GM18867 (cell line): Measurements from ENCODE around the gene CERT1.
A peak's percentile ranks its signal among the peaks of the same experiment; 100 is the strongest.
"Not testable (repeated sequence)": the region's sequence is repeated elsewhere in the genome, so short reads cannot be mapped to it uniquely, and the experiment has no call there.

Source experiments
- ATAC-seq: cut with Tn5 transposase; IDR thresholded peaks from one replicate; pipeline ENCODE4 v1.9.1; 2021; ENCODE audit warnings: mild to moderate bottlenecking, moderate library complexity; ENCODE audit not compliant: unreplicated experiment

The CERT1 gene

DNA sequence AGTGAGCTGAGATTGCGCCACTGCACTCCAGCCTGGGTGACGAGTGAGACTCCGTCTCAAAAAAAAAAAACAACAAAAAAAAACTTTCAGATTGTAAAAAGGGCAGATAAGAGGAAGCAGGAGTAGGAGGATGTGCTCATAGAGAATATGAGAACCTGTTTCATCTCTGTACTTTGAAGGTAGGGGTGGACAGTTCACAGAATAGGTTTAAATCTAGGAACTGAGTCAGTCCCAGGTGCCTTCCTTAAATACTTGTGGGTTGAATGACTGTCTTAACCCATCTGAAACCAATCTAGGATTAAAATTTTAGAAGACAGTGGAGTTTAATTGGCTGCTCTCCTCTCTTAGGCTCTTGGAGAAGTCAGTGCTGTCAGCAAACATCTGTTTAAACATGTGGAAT lies 12.6 kb upstream of the CERT1 start:
- peak; percentile 93 for ATAC-seq

- no peak for ATAC-seq
Measured at GRCh38 chr5:75523275-75523674, 11.8 kb upstream of the CERT1 start.

DNA sequence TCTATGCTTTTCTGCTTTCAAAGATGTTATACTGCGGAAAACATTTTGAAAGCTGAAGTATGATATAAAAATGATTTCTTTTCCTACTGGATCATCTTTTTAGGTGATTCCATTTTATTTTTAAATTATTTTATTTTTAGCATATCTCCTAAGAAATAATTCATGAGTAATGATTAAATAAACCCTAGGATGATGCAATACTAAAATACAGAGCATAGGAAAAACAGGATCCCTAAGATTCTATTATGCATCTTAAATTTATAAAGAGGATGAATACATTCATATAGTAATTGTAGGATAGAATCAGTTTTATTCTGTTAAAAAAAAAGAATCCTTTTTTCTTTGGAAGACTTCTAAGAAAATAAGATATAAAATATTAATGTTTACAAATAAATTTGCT lies 11.1 kb upstream of the CERT1 start:
- no peak for ATAC-seq

GRCh38 chr5:75522025-75522424 lies 10.6 kb upstream of the CERT1 start:
- no peak for ATAC-seq

- no peak for ATAC-seq
Measured at GRCh38 chr5:75521195-75521594, 9.8 kb upstream of the CERT1 start.

DNA sequence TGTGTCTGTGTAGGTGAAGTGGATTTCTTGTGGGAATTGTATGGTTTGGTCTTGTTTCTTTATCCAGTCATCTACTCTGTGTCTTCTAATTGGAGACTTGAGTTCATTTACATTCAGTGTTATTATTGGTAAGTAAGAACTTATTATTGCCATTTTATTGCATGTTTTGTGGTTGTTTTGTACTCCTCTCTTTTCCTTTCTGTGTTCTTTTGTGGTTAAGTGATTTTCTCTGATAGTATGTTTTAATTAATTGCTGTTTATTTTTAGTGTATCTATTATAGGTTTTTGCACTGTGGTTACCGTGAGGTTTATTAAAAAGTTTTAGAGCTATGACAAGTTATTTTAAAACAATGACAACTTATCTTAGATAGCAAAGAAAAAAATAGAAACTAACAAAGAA lies 8.3 kb upstream of the CERT1 start:
- ATAC-seq: no peak

- ATAC-seq: no peak
Measured at GRCh38 chr5:75514323-75514722, 2.9 kb upstream of the CERT1 start.

- no peak for ATAC-seq
Measured at GRCh38 chr5:75513841-75514240, 2.4 kb upstream of the CERT1 start.

- no peak for ATAC-seq
Measured at GRCh38 chr5:75512383-75513074, 1.1 kb upstream of the CERT1 start.

DNA sequence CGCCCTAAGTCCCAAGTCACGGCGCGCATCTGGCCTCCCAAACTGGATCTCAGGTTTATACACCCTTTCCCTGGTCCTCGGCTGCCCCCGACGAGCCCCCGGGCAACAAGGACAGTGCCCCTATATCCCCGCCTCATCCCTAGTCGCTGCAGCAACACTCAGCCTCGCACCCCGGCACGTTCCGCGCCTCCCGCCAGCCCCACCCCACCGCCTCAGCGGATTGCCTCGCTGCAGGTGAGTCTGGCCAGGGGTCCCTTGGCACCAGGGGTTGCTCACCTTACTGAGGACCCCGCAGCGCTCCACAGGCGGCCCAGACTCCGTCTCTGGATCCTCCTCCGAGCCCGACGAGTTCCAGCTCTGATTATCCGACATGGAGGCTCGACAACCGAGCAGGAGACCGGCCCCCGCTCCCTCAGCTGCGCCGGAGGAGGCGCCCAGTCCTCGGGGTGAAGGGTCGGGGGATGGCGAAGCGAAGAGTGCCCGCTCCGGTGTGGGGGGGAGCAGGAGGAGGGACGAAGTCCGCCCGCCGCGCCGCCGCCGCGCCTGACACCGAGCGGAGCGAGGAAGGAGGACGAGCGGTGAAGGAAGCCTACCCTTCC lies 494 bp downstream of the CERT1 start:
- peak; percentile 31 for ATAC-seq

- ATAC-seq: peak; percentile 3
Measured at GRCh38 chr5:75510417-75510835, 1.0 kb downstream of the CERT1 start.

GRCh38 chr5:75509956-75510355 lies 1.5 kb downstream of the CERT1 start:
- no peak for ATAC-seq

DNA sequence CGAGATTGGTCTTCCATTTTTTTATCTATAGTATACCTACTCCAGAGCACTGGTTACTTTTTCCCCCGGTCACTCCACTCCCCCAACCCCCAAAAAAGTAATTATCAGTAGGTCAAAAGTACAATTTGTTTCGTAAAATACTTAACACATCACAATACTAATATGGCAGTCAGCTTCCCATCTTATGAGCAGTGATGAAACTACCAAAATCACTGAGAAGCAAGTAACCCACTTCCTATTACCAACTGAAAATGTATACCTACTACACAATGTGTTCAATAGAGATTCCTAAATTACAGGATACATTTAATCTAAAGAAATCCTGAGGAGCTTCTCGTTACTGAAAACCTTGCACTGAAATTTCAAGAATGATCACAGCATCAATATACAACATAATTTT lies 1.9 kb downstream of the CERT1 start:
- no peak for ATAC-seq

- no peak for ATAC-seq
Measured at GRCh38 chr5:75507841-75508240, 3.6 kb downstream of the CERT1 start.

DNA sequence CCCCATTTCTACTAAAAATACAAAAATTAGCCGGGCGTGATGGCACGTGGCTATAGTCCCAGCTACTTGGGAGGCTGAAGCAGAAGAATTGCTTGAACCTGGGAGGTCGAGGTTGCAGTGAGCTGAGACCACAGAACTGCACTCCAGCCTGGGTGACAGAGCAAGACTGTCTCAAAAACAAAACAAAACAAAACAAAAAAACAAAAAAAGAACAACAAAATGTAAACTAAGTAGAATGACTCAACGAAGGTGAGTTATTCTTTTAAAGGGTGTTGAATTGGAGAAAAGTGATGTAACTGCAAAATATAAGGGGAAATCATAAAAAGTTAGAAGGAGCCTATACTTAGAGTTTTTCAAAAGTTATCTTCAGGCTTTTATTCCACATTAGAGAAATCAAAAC lies 6.3 kb downstream of the CERT1 start:
- ATAC-seq: not testable (repeated sequence)

- not testable (repeated sequence) for ATAC-seq
Measured at GRCh38 chr5:75498875-75499274, 12.6 kb downstream of the CERT1 start.

GRCh38 chr5:75498208-75498777 lies 13.1 kb downstream of the CERT1 start:
- ATAC-seq: no peak

GRCh38 chr5:75496026-75496425 lies 15.4 kb downstream of the CERT1 start:
- no peak for ATAC-seq

GRCh38 chr5:75491621-75492020 lies 19.8 kb downstream of the CERT1 start:
- no peak for ATAC-seq

GRCh38 chr5:75489847-75490246 lies 21.6 kb downstream of the CERT1 start:
- ATAC-seq: not testable (repeated sequence)

GRCh38 chr5:75484605-75485004 lies 26.8 kb downstream of the CERT1 start:
- no peak for ATAC-seq

- no peak for ATAC-seq
Measured at GRCh38 chr5:75482482-75482881, 28.9 kb downstream of the CERT1 start.
